BJ (cell line): ENCODE data around the gene MCC. TPM values are rescaled to one million over a fixed set of nuclear protein-coding genes. Genes with fewer than 3 reads are reported as not detected.

Experiments
- CTCF ChIA-PET: fragments of 350-600 bp; formaldehyde crosslinking; extraction: SDS; loops from one replicate; lab custom pipeline; 2021; ENCODE audit warnings: antibody characterized with exemption, inconsistent platforms; lab: Yijun Ruan, JAX
- POLR2A ChIA-PET: fragments of 300-600 bp; sonication (Branson Sonifier 250); formaldehyde crosslinking; extraction: SDS; loops from one replicate; lab custom pipeline; 2021; ENCODE audit warnings: antibody characterized with exemption; lab: Charles Lee
- DNase-seq: peaks from one replicate; pipeline ENCODE4 v3.0.0-alpha.2; 2011; ENCODE audit warnings: low read depth
- H3K27me3 ChIP-seq: 2 replicates; pipeline ENCODE4 v1.6.0; 2011; ENCODE audit warnings: low read length; ENCODE audit not compliant: control insufficient read depth, insufficient read depth
- H3K36me3 ChIP-seq: 2 replicates; pipeline ENCODE4 v1.5.1; 2011; ENCODE audit warnings: low read length; ENCODE audit not compliant: control insufficient read depth, insufficient read depth
- H3K4me3 ChIP-seq: 2 replicates; pipeline ENCODE4 v1.5.1; 2011; ENCODE audit warnings: low read depth, mild to moderate bottlenecking, control low read depth, low read length
- polyA plus RNA-seq: library from polyadenylated mRNA; depleted of rRNA; stranded (reverse); fragments of >200 nt; gene quantifications from 2 replicates; pipeline ENCODE4 v1.2.3, GENCODE V29; 2011
- TF ChIP-seq, protein P1 (sequence below): IDR thresholded peaks from 2 replicates; pipeline ENCODE4 v1.5.1; 2011; ENCODE audit warnings: low read depth, mild to moderate bottlenecking, control low read depth, inconsistent platforms, low read length, moderate library complexity; ENCODE audit not compliant: insufficient read depth

The MCC gene
- polyA plus RNA-seq, 1 experiment = 2.3 TPM

DNA sequence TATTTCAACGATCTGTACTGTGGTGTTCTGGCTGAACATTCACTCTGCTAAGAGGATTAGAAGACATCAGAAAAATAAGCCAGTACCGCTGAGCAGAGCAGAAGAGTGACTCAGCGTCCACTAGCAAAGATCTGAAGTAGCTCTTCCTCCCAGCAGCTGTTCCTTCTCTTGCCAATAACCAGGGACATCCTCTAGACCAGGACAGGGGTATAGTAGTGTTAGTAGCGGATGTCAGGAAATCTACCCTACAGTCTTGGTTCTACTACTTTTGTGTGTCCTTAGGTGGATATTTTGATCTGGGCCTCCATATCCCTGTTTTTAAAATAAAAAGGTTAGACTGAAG is 157.1 kb downstream of the MCC start:
- Histone ChIP-seq H3K4me3 (no peak overlapping the region), H3K27me3 (no peaks in the 10 kb centered on the region), H3K36me3 (no peaks in the 10 kb centered on the region)
- ChIA-PET CTCF (interaction anchor here (1.1 to 4.8 kb wide), 2 partner anchors 307 to 335 kb away, joined by 3 to 34 read pairs; no protein-coding TSS in a partner anchor), POLR2A (no interaction called here)
- DNase-seq = no peak
- TF ChIP-seq, protein P1, sequence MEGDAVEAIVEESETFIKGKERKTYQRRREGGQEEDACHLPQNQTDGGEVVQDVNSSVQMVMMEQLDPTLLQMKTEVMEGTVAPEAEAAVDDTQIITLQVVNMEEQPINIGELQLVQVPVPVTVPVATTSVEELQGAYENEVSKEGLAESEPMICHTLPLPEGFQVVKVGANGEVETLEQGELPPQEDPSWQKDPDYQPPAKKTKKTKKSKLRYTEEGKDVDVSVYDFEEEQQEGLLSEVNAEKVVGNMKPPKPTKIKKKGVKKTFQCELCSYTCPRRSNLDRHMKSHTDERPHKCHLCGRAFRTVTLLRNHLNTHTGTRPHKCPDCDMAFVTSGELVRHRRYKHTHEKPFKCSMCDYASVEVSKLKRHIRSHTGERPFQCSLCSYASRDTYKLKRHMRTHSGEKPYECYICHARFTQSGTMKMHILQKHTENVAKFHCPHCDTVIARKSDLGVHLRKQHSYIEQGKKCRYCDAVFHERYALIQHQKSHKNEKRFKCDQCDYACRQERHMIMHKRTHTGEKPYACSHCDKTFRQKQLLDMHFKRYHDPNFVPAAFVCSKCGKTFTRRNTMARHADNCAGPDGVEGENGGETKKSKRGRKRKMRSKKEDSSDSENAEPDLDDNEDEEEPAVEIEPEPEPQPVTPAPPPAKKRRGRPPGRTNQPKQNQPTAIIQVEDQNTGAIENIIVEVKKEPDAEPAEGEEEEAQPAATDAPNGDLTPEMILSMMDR = no peak

DNA sequence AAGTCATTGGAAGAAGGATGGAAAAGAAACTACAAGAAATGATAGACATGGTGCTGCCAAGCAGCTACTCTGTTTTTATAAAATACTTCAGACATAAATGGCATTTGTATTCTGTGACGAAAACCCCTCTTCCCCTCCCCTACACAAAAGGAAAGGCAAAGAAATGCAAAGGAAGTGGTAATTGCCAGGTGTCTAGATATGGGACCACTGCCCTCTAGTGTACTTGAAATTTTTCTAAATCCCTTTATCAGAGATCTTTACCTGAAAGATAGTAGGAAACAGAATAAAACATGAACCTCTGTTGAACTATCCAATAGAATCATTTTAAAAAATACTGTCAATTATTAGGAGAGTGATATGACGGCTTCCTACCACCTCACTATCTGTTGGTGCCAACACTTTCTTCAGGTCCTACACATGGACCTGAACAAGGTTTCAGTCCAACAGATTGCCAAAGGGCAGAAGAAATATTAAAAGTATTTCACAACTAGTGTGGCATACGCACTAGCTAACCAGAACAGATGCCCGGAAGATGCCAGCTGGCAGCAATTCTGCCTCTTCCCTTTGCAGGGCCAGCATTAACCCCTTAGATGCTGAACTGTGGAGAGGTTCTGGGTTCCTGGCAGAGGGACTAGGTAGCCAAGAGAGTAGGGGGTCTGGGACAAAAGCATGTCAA is 157.6 kb downstream of the MCC start:
- H3K27me3 ChIP-seq = no peaks in the 10 kb centered on the region
- TF ChIP-seq, protein P1 = peak; percentile 31; the same call in 1 of the 2 replicates
- ChIA-PET CTCF (interaction anchor here (0.6 to 4.8 kb wide), 3 partner anchors 202 to 334 kb away, joined by 3 to 34 read pairs (median 3); no protein-coding TSS in a partner anchor), POLR2A (no interaction called here)
- no peak for DNase-seq
- H3K36me3 ChIP-seq = no peaks in the 10 kb centered on the region
- no peak overlapping the region for H3K4me3 ChIP-seq

DNA sequence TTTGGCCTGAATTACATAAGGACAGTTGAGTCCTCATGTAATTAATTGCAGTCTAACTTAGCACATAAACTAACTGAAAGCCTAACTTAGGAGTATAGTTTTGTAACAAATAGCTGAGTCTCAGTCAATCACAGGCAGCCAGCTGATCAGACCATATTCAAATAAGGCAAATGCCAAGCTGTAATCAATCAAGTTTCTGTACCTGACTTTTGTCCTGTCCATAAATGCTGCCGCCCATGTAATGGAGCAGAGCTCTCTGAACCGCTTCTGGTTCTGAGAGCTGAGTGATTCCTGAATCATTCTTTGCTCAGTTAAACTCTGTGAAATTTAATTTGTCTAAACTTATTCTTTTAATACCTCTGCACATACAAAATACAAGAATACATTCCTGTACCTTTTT is 158.3 kb downstream of the MCC start:
- POLR2A ChIA-PET = no interaction called here
- no peak for DNase-seq
- no peaks in the 10 kb centered on the region for H3K36me3 ChIP-seq
- TF ChIP-seq, protein P1 = no peak
- no peak overlapping the region for H3K4me3 ChIP-seq
- CTCF ChIA-PET = interaction anchor here (0.6 to 4.8 kb wide), 2 partner anchors 201 to 333 kb away, joined by 3 to 34 read pairs; no protein-coding TSS in a partner anchor
- no peaks in the 10 kb centered on the region for H3K27me3 ChIP-seq

DNA sequence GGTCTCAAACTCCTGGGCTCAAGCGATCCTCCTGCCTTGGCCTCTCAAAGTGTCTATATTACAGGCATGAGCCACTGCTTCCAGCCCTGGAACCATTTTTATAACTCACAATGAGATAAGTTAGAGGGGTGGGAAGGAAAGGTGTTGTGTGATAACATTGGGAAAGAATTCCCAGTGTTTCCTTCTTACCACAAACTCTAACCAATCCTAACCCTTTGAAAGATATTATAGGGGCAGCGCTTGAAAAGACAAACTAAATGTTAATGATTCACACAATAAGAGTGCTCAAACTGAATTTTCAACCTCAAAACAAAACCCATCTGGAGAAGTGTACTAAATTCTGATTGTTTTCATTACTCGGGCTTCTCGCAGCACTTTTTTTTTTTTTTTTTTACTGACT is 163.2 kb downstream of the MCC start:
- Histone ChIP-seq H3K36me3 (no peaks in the 10 kb centered on the region), H3K27me3 (no peaks in the 10 kb centered on the region), H3K4me3 (no peak overlapping the region)
- ChIA-PET CTCF (no interaction called here), POLR2A (no interaction called here)
- TF ChIP-seq, protein P1 = no peak
- no peak for DNase-seq

DNA sequence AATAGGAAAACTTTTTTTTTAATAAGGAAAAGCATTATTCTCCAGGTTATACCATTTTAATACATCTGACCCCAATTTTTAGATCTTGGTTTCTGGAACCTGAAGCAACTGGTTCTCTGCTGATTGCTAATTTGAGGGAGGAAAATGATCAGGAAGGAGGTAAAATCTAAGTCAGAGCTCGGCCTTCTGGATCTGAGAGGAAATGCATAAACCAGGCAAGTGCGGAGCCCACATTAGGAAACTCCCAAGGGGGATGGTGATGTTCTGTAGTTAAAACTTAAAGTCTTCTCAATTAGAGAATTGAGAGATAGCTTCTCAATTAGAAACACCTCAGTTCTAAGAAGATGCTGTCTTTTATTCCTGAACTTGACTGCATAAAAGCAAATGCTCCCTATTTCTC is 167.0 kb downstream of the MCC start:
- H3K4me3 ChIP-seq = no peak overlapping the region
- H3K36me3 ChIP-seq = no peaks in the 10 kb centered on the region
- H3K27me3 ChIP-seq = no peaks in the 10 kb centered on the region
- ChIA-PET CTCF (no interaction called here), POLR2A (no interaction called here)
- TF ChIP-seq, protein P1 = no peak
- DNase-seq = no peak
